KMS-11 (cell line): ENCODE measurements around the gene MRC2.

Source experiments
- H2AFZ ChIP-seq: fragments of 200-600 bp; sonication (generic); 2 replicates; pipeline ENCODE4 v1.6.1; 2016; ENCODE audit warnings: antibody characterized with exemption, mixed run types, low read depth
- H3K27ac ChIP-seq: fragments of 200-600 bp; sonication (generic); 2 replicates; pipeline ENCODE4 v1.6.1; 2016; ENCODE audit warnings: mild to moderate bottlenecking, mixed run types
- H3K27me3 ChIP-seq: fragments of 200-600 bp; sonication (generic); 2 replicates; pipeline ENCODE4 v1.6.1; 2017; ENCODE audit warnings: mild to moderate bottlenecking, low read depth, mixed run types, moderate library complexity; ENCODE audit not compliant: insufficient read depth
- H3K36me3 ChIP-seq: fragments of 200-600 bp; sonication (generic); 2 replicates; pipeline ENCODE4 v1.6.1; 2017; ENCODE audit warnings: mild to moderate bottlenecking, mixed run types; ENCODE audit not compliant: insufficient read depth
- H3K4me1 ChIP-seq: fragments of 200-600 bp; sonication (generic); 2 replicates; pipeline ENCODE4 v1.6.1; 2016; ENCODE audit warnings: mild to moderate bottlenecking, low read depth, mixed run types; ENCODE audit not compliant: poor library complexity, severe bottlenecking
- H3K4me2 ChIP-seq: fragments of 200-600 bp; sonication (generic); 2 replicates; pipeline ENCODE4 v1.7.0; 2016; ENCODE audit warnings: mild to moderate bottlenecking, mixed run types
- H3K4me3 ChIP-seq: fragments of 200-600 bp; sonication (generic); IDR thresholded peaks from 2 replicates; pipeline ENCODE4 v1.6.1; 2017; ENCODE audit warnings: low read depth, low read length, mixed read lengths; ENCODE audit not compliant: insufficient read depth
- H3K79me2 ChIP-seq: fragments of 200-600 bp; sonication (generic); 2 replicates; pipeline ENCODE4 v1.6.1; 2016; ENCODE audit warnings: low read depth, mixed run types; ENCODE audit not compliant: insufficient read depth
- H3K9ac ChIP-seq: fragments of 200-600 bp; sonication (generic); 2 replicates; pipeline ENCODE4 v1.6.1; 2016; ENCODE audit warnings: mild to moderate bottlenecking, mixed run types
- H4K20me1 ChIP-seq: fragments of 200-600 bp; sonication (generic); 2 replicates; pipeline ENCODE4 v1.6.1; 2016; ENCODE audit warnings: mild to moderate bottlenecking, mixed run types; ENCODE audit not compliant: insufficient read depth
- TF ChIP-seq, protein P1 (sequence below): fragments of 200-600 bp; sonication (generic); conservative IDR thresholded peaks from 2 replicates; pipeline ENCODE4 v1.6.1; 2017; ENCODE audit warnings: low read depth, mild to moderate bottlenecking, antibody characterized with exemption, low read length, moderate library complexity, mixed read lengths

Gene MRC2

DNA sequence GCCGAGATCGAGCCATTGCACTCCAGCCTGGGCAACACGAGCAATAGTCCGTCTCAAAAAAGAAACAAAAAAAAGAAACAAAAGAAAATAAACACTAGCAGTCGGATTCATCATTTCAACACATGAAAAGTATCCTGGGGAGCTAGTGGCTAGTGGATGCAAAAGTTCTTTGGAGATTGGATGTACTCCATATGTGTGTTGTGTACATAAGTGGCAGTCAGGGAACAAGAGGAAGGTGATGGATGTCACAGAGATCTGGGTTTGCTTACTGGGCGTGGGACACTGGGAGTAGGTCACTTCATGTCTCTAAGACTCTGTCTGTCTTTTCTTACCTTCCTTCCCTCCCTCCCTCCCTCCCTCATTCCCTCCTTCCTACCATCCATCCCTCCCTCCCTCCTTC is 35.4 kb downstream of the MRC2 start:
- no peak overlapping the region for H3K27ac ChIP-seq

DNA sequence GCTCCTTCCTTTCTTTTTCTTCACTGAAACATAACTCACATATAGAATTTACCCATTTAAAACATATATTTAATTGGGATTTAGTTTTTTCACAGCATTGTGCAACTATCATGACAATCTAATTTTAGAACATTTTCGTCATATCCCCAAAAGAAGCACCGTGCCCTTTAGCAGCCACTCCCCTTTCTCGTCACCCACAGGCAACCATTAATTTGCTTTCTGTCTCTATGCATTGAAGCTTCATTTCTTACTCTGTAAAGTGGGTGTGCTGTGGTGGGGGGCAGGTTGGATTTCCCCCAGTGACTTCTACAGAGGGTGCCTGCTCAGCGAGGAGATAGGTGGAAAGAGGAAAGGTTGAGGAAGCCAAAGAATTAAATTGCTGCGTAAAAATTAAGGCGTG is 35.8 kb downstream of the MRC2 start:
- no peaks in the 10 kb centered on the region for H4K20me1 ChIP-seq
- H3K4me2 ChIP-seq: no peak overlapping the region
- H3K27ac ChIP-seq: no peak overlapping the region
- H2AFZ ChIP-seq: no peak overlapping the region
- no peak overlapping the region for H3K9ac ChIP-seq
- no peaks in the 10 kb centered on the region for H3K27me3 ChIP-seq
- H3K4me3 ChIP-seq: no peak overlapping the region
- no peaks in the 10 kb centered on the region for H3K4me1 ChIP-seq
- no peaks in the 10 kb centered on the region for H3K36me3 ChIP-seq
- TF ChIP-seq, protein P1, sequence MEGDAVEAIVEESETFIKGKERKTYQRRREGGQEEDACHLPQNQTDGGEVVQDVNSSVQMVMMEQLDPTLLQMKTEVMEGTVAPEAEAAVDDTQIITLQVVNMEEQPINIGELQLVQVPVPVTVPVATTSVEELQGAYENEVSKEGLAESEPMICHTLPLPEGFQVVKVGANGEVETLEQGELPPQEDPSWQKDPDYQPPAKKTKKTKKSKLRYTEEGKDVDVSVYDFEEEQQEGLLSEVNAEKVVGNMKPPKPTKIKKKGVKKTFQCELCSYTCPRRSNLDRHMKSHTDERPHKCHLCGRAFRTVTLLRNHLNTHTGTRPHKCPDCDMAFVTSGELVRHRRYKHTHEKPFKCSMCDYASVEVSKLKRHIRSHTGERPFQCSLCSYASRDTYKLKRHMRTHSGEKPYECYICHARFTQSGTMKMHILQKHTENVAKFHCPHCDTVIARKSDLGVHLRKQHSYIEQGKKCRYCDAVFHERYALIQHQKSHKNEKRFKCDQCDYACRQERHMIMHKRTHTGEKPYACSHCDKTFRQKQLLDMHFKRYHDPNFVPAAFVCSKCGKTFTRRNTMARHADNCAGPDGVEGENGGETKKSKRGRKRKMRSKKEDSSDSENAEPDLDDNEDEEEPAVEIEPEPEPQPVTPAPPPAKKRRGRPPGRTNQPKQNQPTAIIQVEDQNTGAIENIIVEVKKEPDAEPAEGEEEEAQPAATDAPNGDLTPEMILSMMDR: no peak
- no peaks in the 10 kb centered on the region for H3K79me2 ChIP-seq

More for the DNA sequence above, 35.4 kb downstream of the MRC2 start:
- no peaks in the 10 kb centered on the region for H3K36me3 ChIP-seq
- TF ChIP-seq, protein P1: no peak
- H4K20me1 ChIP-seq: no peaks in the 10 kb centered on the region
- no peaks in the 10 kb centered on the region for H3K79me2 ChIP-seq
- no peaks in the 10 kb centered on the region for H3K4me1 ChIP-seq
- H3K9ac ChIP-seq: no peak overlapping the region
- H3K4me3 ChIP-seq: no peak overlapping the region
- H3K27me3 ChIP-seq: no peaks in the 10 kb centered on the region
- no peak overlapping the region for H2AFZ ChIP-seq
- H3K4me2 ChIP-seq: no peak overlapping the region

DNA sequence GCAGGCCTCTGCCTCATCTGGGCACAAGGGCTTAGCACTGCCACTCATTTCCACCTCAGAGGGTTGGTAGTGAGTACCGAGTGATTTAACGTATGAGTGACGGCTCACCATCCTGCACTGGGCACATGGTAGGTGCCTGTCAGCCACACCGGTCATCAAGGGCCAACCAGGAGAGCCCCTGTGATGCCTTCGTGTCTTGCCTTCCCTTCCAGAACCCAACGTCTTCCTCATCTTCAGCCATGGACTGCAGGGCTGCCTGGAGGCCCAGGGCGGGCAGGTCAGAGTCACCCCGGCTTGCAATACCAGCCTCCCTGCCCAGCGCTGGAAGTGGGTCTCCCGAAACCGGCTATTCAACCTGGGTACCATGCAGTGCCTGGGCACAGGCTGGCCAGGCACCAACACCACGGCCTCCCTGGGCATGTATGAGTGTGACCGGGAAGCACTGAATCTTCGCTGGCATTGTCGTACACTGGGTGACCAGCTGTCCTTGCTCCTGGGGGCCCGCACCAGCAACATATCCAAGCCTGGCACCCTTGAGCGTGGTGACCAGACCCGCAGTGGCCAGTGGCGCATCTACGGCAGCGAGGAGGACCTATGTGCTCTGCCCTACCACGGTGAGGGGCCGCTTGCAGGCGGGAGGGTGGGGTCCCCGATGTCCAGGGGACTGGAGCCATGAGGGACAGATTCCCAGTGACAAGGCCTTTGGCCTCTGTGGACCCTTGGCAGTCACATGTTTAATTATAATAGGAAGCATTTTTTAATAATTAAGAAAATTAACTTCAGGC is 37.1 kb downstream of the MRC2 start:
- TF ChIP-seq, protein P1: no peak
- Histone ChIP-seq H3K27me3 (no peaks in the 10 kb centered on the region), H3K4me1 (no peaks in the 10 kb centered on the region), H3K79me2 (no peaks in the 10 kb centered on the region), H2AFZ (no peak overlapping the region), H3K4me2 (no peak overlapping the region), H4K20me1 (no peaks in the 10 kb centered on the region), H3K27ac (no peak overlapping the region), H3K36me3 (no peaks in the 10 kb centered on the region), H3K4me3 (no peak overlapping the region), H3K9ac (no peak overlapping the region)

GRCh38 chr17:62665599-62665998 is 38.1 kb downstream of the MRC2 start:
- no peaks in the 10 kb centered on the region for H3K27me3 ChIP-seq
- H3K36me3 ChIP-seq: no peaks in the 10 kb centered on the region
- H2AFZ ChIP-seq: no peak overlapping the region
- no peak overlapping the region for H3K4me3 ChIP-seq
- no peak overlapping the region for H3K4me2 ChIP-seq
- H4K20me1 ChIP-seq: no peaks in the 10 kb centered on the region
- H3K27ac ChIP-seq: no peak overlapping the region
- H3K9ac ChIP-seq: no peak overlapping the region
- no peaks in the 10 kb centered on the region for H3K4me1 ChIP-seq
- TF ChIP-seq, protein P1: no peak
- H3K79me2 ChIP-seq: no peaks in the 10 kb centered on the region
